Neural progenitor cell (in vitro differentiated cells): ENCODE measurements around the gene CBR1. TPM values are rescaled to one million over a fixed set of nuclear protein-coding genes. Genes with fewer than 3 reads are reported as not detected.

Experiments used
- DNase-seq: peaks from one replicate; pipeline ENCODE4 v3.0.0-alpha.2; 2016; ENCODE audit warnings: low spot score
- H2AFZ ChIP-seq: fragments of 200-600 bp; sonication (generic); replicated peaks from 2 replicates; pipeline ENCODE4 v1.6.1; 2016; ENCODE audit warnings: antibody characterized with exemption
- H3F3A ChIP-seq: fragments of 200-600 bp; sonication (generic); 2 replicates; pipeline ENCODE4 v1.6.1; 2016; ENCODE audit warnings: antibody characterized with exemption, low read depth
- H3K27ac ChIP-seq: fragments of 200-600 bp; sonication (generic); 2 replicates; pipeline ENCODE4 v1.5.1; 2016; ENCODE audit warnings: mild to moderate bottlenecking
- H3K27me3 ChIP-seq: fragments of 200-600 bp; sonication (generic); 2 replicates; pipeline ENCODE4 v1.6.1; 2016; ENCODE audit warnings: mild to moderate bottlenecking, moderate library complexity
- H3K36me3 ChIP-seq: fragments of 200-600 bp; sonication (generic); 2 replicates; pipeline ENCODE4 v1.5.1; 2016
- H3K4me1 ChIP-seq: fragments of 200-600 bp; sonication (generic); 2 replicates; pipeline ENCODE4 v1.6.1; 2016; ENCODE audit warnings: mixed run types
- H3K4me2 ChIP-seq: fragments of 200-600 bp; sonication (generic); 2 replicates; pipeline ENCODE4 v1.6.1; 2016
- H3K4me3 ChIP-seq: fragments of 200-600 bp; sonication (generic); 2 replicates; pipeline ENCODE4 v1.5.1; 2016
- H3K79me2 ChIP-seq: fragments of 200-600 bp; sonication (generic); 2 replicates; pipeline ENCODE4 v1.6.1; 2016; ENCODE audit warnings: low read depth
- H3K9ac ChIP-seq: fragments of 200-600 bp; sonication (generic); 2 replicates; pipeline ENCODE4 v1.6.1; 2016
- H3K9me3 ChIP-seq: fragments of 200-600 bp; sonication (generic); 2 replicates; pipeline ENCODE4 v1.5.1; 2016; ENCODE audit warnings: low read depth
- H4K20me1 ChIP-seq: fragments of 200-600 bp; sonication (generic); 2 replicates; pipeline ENCODE4 v1.6.1; 2016; ENCODE audit warnings: low read depth
- H3K27ac Mint-ChIP-seq: 3 replicates; pipeline ENCODE4 v1.8.0; 2021; ENCODE audit warnings: mixed read lengths
- H3K27me3 Mint-ChIP-seq: 2 replicates; pipeline ENCODE4 v1.8.0; 2022; ENCODE audit warnings: low read depth, mild to moderate bottlenecking, inconsistent platforms, moderate library complexity, mixed read lengths; ENCODE audit not compliant: insufficient read depth
- H3K36me3 Mint-ChIP-seq: 3 replicates; pipeline ENCODE4 v1.8.0; 2021; ENCODE audit warnings: mixed read lengths
- H3K4me1 Mint-ChIP-seq: 3 replicates; pipeline ENCODE4 v1.8.0; 2021; ENCODE audit warnings: mixed read lengths
- H3K4me3 Mint-ChIP-seq: 3 replicates; pipeline ENCODE4 v1.8.0; 2021; ENCODE audit warnings: mild to moderate bottlenecking, moderate library complexity, mixed read lengths
- H3K9me3 Mint-ChIP-seq: 3 replicates; pipeline ENCODE4 v1.8.0; 2020; ENCODE audit warnings: mixed read lengths
- CTCF ChIP-seq: fragments of 200-600 bp; sonication (generic); IDR thresholded peaks from 2 replicates; pipeline ENCODE4 v1.5.1; 2017; ENCODE audit warnings: antibody characterized with exemption, mild to moderate bottlenecking
- EZH2 ChIP-seq: fragments of 200-600 bp; sonication (generic); IDR thresholded peaks from 2 replicates; pipeline ENCODE4 v1.6.1; 2017; ENCODE audit warnings: antibody characterized with exemption, mild to moderate bottlenecking, moderate library complexity
- EZH2phosphoT487 ChIP-seq: fragments of 200-600 bp; sonication (generic); IDR thresholded peaks from 2 replicates; pipeline ENCODE4 v1.6.1; 2017; ENCODE audit warnings: antibody characterized with exemption
- small RNA-seq: library from RNA; depleted of rRNA; stranded (forward); fragments of <200 nt; gene quantifications from one replicate; pipeline ENCODE3, GENCODE V24; 2015
- total RNA-seq: library from RNA; depleted of rRNA; stranded (reverse); fragments of >200 nt; gene quantifications from 2 replicates; pipeline ENCODE4 v1.2.3, GENCODE V29; 2015; ENCODE audit warnings: low replicate concordance

Gene CBR1
- total RNA-seq, 1 donor from 2014 or later, result 24.9 TPM

GRCh38 chr21:36115138-36115730 lies 45.4 kb downstream of the CBR1 start:
- H2AFZ ChIP-seq, result no peak overlapping the region
- no peak overlapping the region for H3K4me2 ChIP-seq
- no peaks in the 10 kb centered on the region for H3K4me1 ChIP-seq
- TF ChIP-seq EZH2phosphoT487 (no peak), CTCF (no peak), EZH2 (no peak)
- no peaks in the 10 kb centered on the region for H3K79me2 ChIP-seq
- Mint-ChIP-seq H3K4me1 (peaks cover 6% of the 10 kb centered on the region), H3K4me3 (no peak overlapping the region), H3K36me3 (no peaks in the 10 kb centered on the region), H3K27ac (no peak overlapping the region), H3K9me3 (peaks cover 1% of the 10 kb centered on the region), H3K27me3 (peaks cover 4% of the 10 kb centered on the region)
- H3K27ac ChIP-seq, result no peak overlapping the region
- no peak for DNase-seq
- H3K4me3 ChIP-seq, result no peak overlapping the region
- H3K9me3 ChIP-seq, result no peaks in the 10 kb centered on the region
- H3K27me3 ChIP-seq, result no peaks in the 10 kb centered on the region
- H4K20me1 ChIP-seq, result no peaks in the 10 kb centered on the region
- no peaks in the 10 kb centered on the region for H3F3A ChIP-seq
- no peaks in the 10 kb centered on the region for H3K36me3 ChIP-seq
- no peak overlapping the region for H3K9ac ChIP-seq

GRCh38 chr21:36117286-36117741 lies 47.5 kb downstream of the CBR1 start:
- Histone ChIP-seq H3K36me3 (no peaks in the 10 kb centered on the region), H2AFZ (no peak overlapping the region), H3K27ac (no peak overlapping the region), H3K4me3 (no peak overlapping the region), H3K4me2 (no peak overlapping the region), H3K9me3 (no peaks in the 10 kb centered on the region), H3F3A (no peaks in the 10 kb centered on the region), H3K27me3 (no peaks in the 10 kb centered on the region), H3K79me2 (no peaks in the 10 kb centered on the region), H4K20me1 (no peaks in the 10 kb centered on the region), H3K9ac (no peak overlapping the region), H3K4me1 (no peaks in the 10 kb centered on the region)
- Mint-ChIP-seq H3K36me3 (no peaks in the 10 kb centered on the region), H3K4me1 (peaks cover 5% of the 10 kb centered on the region), H3K4me3 (no peak overlapping the region), H3K9me3 (no peaks in the 10 kb centered on the region), H3K27ac (no peak overlapping the region), H3K27me3 (peaks cover 4% of the 10 kb centered on the region)
- no peak for TF ChIP-seq CTCF
- no peak for TF ChIP-seq EZH2phosphoT487
- no peak for TF ChIP-seq EZH2
- no peak for DNase-seq

- TF ChIP-seq EZH2 (no peak), CTCF (no peak), EZH2phosphoT487 (no peak)
Observed at GRCh38 chr21:36120304-36120888, 50.6 kb downstream of the CBR1 start.

More at GRCh38 chr21:36120304-36120888, 50.6 kb downstream of the CBR1 start:
- Histone ChIP-seq H4K20me1 (no peaks in the 10 kb centered on the region), H3K4me3 (no peak overlapping the region), H3K4me1 (no peaks in the 10 kb centered on the region), H3K4me2 (no peak overlapping the region), H3K27me3 (no peaks in the 10 kb centered on the region), H3K79me2 (no peaks in the 10 kb centered on the region), H3K36me3 (no peaks in the 10 kb centered on the region), H3K9ac (no peak overlapping the region), H2AFZ (no peak overlapping the region), H3K27ac (no peak overlapping the region), H3F3A (no peaks in the 10 kb centered on the region), H3K9me3 (no peaks in the 10 kb centered on the region)
- Mint-ChIP-seq H3K9me3 (no peaks in the 10 kb centered on the region), H3K4me1 (no peaks in the 10 kb centered on the region), H3K27me3 (peaks cover 2% of the 10 kb centered on the region), H3K27ac (no peak overlapping the region), H3K36me3 (no peaks in the 10 kb centered on the region), H3K4me3 (no peak overlapping the region)
- DNase-seq, result no peak

Small RNA genes within 50 kb of the gene (small RNA-seq; reads per million reads assigned to genes)
- gene RNU6-992P, result not detected

Other genes starting within 250 kb of the CBR1 start
- gene SETD4, start 9.5 kb upstream of the CBR1 start, total RNA-seq, result 21.6 and 31.6 TPM in 2 replicates
- not detected in 2 replicates for gene CBR3, start 65.1 kb downstream of the CBR1 start, total RNA-seq
- gene DOP1B, start 86.8 kb downstream of the CBR1 start, total RNA-seq, result 9.9 and 10.7 TPM in 2 replicates